Loucy (cell line): Measurements from ENCODE around the gene SULT4A1.

Experiments
- EZH2phosphoT487 ChIP-seq: fragments of 200-600 bp; IDR thresholded peaks from 2 replicates; pipeline ENCODE4 v1.6.1; 2018; ENCODE audit warnings: antibody characterized with exemption, mild to moderate bottlenecking, moderate library complexity, borderline replicate concordance
- TF ChIP-seq, protein P1 (sequence below): fragments of 200-600 bp; sonication (generic); conservative IDR thresholded peaks from 2 replicates; pipeline ENCODE4 v1.5.1; 2014; ENCODE audit warnings: mild to moderate bottlenecking, antibody characterized with exemption, low read length

DNA sequence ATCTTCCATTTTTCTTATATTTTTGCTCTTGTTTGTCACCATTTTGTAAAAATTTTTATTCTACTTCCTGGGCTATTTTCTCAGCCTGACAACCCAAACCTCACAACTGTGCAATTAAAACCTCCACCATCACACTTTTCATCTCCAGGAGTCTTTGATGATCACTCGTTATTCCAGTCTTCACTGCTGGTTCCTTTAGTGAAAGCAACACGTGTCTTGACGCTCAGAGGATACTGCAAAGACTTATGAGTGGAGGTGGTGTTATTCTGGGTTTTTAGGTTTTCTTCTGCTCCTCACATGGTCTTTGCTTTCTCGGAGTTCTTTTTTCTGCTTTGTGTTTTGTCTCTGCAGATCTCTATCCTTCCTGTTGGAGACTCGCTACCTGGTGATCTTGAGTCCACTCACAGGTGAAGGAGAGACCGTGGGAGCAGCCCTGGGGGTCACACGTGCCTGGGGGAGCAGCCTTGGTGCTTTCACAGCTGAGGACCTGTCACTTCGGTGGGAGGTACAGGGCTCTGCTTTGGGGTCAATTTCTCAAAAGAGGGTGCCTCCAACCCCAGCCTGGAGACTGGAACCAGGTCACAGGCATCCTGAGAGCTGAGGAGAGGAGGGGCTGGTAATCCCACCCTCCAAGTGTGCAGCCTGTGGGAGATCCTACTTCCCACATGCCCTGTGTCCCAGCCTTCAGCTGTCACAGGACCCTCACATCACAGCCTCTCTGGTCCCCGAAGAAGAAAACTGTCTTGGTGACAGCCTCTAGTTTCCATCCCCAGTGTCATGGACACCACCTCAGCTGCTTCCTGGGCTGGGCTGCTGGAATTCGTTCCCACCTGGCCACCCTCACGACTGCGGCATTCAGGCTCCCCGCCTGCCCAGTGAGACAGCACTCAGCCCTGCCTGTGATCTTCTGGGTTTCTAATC, 11.0 kb downstream of the SULT4A1 start:
- TF ChIP-seq, protein P1, sequence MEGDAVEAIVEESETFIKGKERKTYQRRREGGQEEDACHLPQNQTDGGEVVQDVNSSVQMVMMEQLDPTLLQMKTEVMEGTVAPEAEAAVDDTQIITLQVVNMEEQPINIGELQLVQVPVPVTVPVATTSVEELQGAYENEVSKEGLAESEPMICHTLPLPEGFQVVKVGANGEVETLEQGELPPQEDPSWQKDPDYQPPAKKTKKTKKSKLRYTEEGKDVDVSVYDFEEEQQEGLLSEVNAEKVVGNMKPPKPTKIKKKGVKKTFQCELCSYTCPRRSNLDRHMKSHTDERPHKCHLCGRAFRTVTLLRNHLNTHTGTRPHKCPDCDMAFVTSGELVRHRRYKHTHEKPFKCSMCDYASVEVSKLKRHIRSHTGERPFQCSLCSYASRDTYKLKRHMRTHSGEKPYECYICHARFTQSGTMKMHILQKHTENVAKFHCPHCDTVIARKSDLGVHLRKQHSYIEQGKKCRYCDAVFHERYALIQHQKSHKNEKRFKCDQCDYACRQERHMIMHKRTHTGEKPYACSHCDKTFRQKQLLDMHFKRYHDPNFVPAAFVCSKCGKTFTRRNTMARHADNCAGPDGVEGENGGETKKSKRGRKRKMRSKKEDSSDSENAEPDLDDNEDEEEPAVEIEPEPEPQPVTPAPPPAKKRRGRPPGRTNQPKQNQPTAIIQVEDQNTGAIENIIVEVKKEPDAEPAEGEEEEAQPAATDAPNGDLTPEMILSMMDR, result no peak
- TF ChIP-seq EZH2phosphoT487, result no peak
